Endothelial cell (in vitro differentiated cells): ENCODE results near the gene NAGLU. TPM values are rescaled to one million over a fixed set of nuclear protein-coding genes. Genes with fewer than 3 reads are reported as not detected.

Experiments used
- DNase-seq: peaks from one replicate; pipeline ENCODE4 v3.0.0; 2021; ENCODE audit warnings: low spot score
- H3K27ac Mint-ChIP-seq: one replicate; pipeline ENCODE4 v1.8.0; 2021; ENCODE audit warnings: mixed read lengths, inconsistent platforms; ENCODE audit not compliant: unreplicated experiment
- H3K27me3 Mint-ChIP-seq: one replicate; pipeline ENCODE4 v1.8.0; 2021; ENCODE audit warnings: mild to moderate bottlenecking, moderate library complexity, mixed read lengths, inconsistent platforms; ENCODE audit not compliant: unreplicated experiment
- H3K36me3 Mint-ChIP-seq: one replicate; pipeline ENCODE4 v1.8.0; 2021; ENCODE audit warnings: mild to moderate bottlenecking, low read depth, mixed read lengths, inconsistent platforms; ENCODE audit not compliant: unreplicated experiment
- H3K4me1 Mint-ChIP-seq: one replicate; pipeline ENCODE4 v1.8.0; 2021; ENCODE audit warnings: mild to moderate bottlenecking, mixed read lengths, inconsistent platforms; ENCODE audit not compliant: unreplicated experiment
- H3K4me3 Mint-ChIP-seq: one replicate; pipeline ENCODE4 v1.8.0; 2021; ENCODE audit warnings: mild to moderate bottlenecking, mixed read lengths, inconsistent platforms; ENCODE audit not compliant: unreplicated experiment
- H3K9me3 Mint-ChIP-seq: one replicate; pipeline ENCODE4 v1.8.0; 2021; ENCODE audit warnings: mixed read lengths, inconsistent platforms; ENCODE audit not compliant: unreplicated experiment
- CTCF ChIP-seq: fragments of 200-600 bp; sonication (generic); IDR thresholded peaks from one replicate; pipeline ENCODE4 v1.5.0; 2021; ENCODE audit warnings: antibody characterized with exemption; ENCODE audit not compliant: unreplicated experiment
- total RNA-seq: library from RNA; stranded (reverse); fragmentation: NEBNext Ultra II Directional; extraction: Animal tissue kit (Norgen Biotek cat#: 25700); gene quantifications from one replicate; pipeline ENCODE4 v1.2.1, GENCODE V29; 2021; ENCODE audit not compliant: unreplicated experiment

Gene NAGLU
- total RNA-seq, 1 donor from 2014 or later = 24.2 TPM

GRCh38 chr17:42502091-42502490 lies 34.0 kb upstream of the NAGLU start:
- no peak for TF ChIP-seq CTCF
- H3K27ac Mint-ChIP-seq = no peak overlapping the region

GRCh38 chr17:42502926-42503325 lies 33.1 kb upstream of the NAGLU start:
- no peaks in the 10 kb centered on the region for H3K27me3 Mint-ChIP-seq
- H3K4me1 Mint-ChIP-seq = no peaks in the 10 kb centered on the region
- no peaks in the 10 kb centered on the region for H3K9me3 Mint-ChIP-seq
- TF ChIP-seq CTCF = no peak
- peaks cover 36% of the 10 kb centered on the region for H3K36me3 Mint-ChIP-seq
- peak overlapping the region; percentile 73 for H3K4me3 Mint-ChIP-seq
- no peak overlapping the region for H3K27ac Mint-ChIP-seq
- DNase-seq = no peak

More at GRCh38 chr17:42502091-42502490, 34.0 kb upstream of the NAGLU start:
- Mint-ChIP-seq H3K36me3 (peaks cover 30% of the 10 kb centered on the region), H3K9me3 (no peaks in the 10 kb centered on the region), H3K4me3 (no peak overlapping the region), H3K27me3 (no peaks in the 10 kb centered on the region), H3K4me1 (no peaks in the 10 kb centered on the region)
- no peak for DNase-seq

- TF ChIP-seq CTCF = no peak
- Mint-ChIP-seq H3K36me3 (peaks cover 64% of the 10 kb centered on the region), H3K4me1 (peaks cover 13% of the 10 kb centered on the region), H3K4me3 (peak overlapping the region; percentile 2), H3K9me3 (no peaks in the 10 kb centered on the region), H3K27ac (peak overlapping the region; percentile 28), H3K27me3 (peaks cover 4% of the 10 kb centered on the region)
- no peak for DNase-seq
Measured at GRCh38 chr17:42507671-42508070, 28.4 kb upstream of the NAGLU start.

GRCh38 chr17:42508426-42509165 lies 27.4 kb upstream of the NAGLU start:
- peaks cover 69% of the 10 kb centered on the region for H3K36me3 Mint-ChIP-seq
- DNase-seq = no peak
- no peak for TF ChIP-seq CTCF
- H3K27me3 Mint-ChIP-seq = peaks cover 4% of the 10 kb centered on the region
- peak overlapping the region; percentile 28 for H3K27ac Mint-ChIP-seq
- no peak overlapping the region for H3K4me3 Mint-ChIP-seq
- H3K9me3 Mint-ChIP-seq = no peaks in the 10 kb centered on the region
- peaks cover 13% of the 10 kb centered on the region for H3K4me1 Mint-ChIP-seq

GRCh38 chr17:42509409-42509808 lies 26.6 kb upstream of the NAGLU start:
- peaks cover 13% of the 10 kb centered on the region for H3K4me1 Mint-ChIP-seq
- H3K4me3 Mint-ChIP-seq = no peak overlapping the region
- H3K27me3 Mint-ChIP-seq = peaks cover 4% of the 10 kb centered on the region
- TF ChIP-seq CTCF = no peak
- no peak for DNase-seq
- H3K27ac Mint-ChIP-seq = peak overlapping the region; percentile 14
- H3K36me3 Mint-ChIP-seq = peaks cover 66% of the 10 kb centered on the region
- H3K9me3 Mint-ChIP-seq = no peaks in the 10 kb centered on the region
